Esophagus muscularis mucosa (tissue), 4 donors: ENCODE measurements around the gene RNLS. TPM values are rescaled to one million over a fixed set of nuclear protein-coding genes. Genes with fewer than 3 reads are reported as not detected.

Experiments used
- DNase-seq: peaks from one replicate; pipeline ENCODE4 v3.0.0-alpha.2; 2017; ENCODE audit errors: extremely low spot score
- H3K27ac ChIP-seq, 4 donors: fragments of 200-600 bp; sonication (generic); replicated peaks in 1 of 4; 1 replicate in 3 of 4; 2 replicates in 1 of 4; pipeline ENCODE4 v1.5.1; 2016 to 2019; ENCODE audit warnings: mild to moderate bottlenecking in 1 of 4
- H3K27me3 ChIP-seq, 4 donors: fragments of 200-600 bp; sonication (generic); one replicate each; pipeline versions ENCODE4 v1.5.1 to v1.6.0; 2016 to 2019
- H3K36me3 ChIP-seq, 4 donors: fragments of 200-600 bp; sonication (generic); one replicate each; pipeline ENCODE4 v1.5.1; 2016 to 2019
- H3K4me1 ChIP-seq, 4 donors: fragments of 200-600 bp; sonication (generic); one replicate each; pipeline ENCODE4 v1.5.1; 2016 to 2019
- H3K4me3 ChIP-seq, 4 donors: fragments of 200-600 bp; sonication (generic); 1 replicate in 2 of 4; 2 replicates in 2 of 4; pipeline ENCODE4 v1.5.1; 2016 to 2019; ENCODE audit warnings: mild to moderate bottlenecking in 4 of 4, moderate library complexity in 1 of 4
- H3K9me3 ChIP-seq, 4 donors: fragments of 200-600 bp; sonication (generic); 1 replicate in 3 of 4; 2 replicates in 1 of 4; pipeline ENCODE4 v1.5.1; 2016 to 2019
- EP300 ChIP-seq: sonication (generic); formaldehyde crosslinking; IDR thresholded peaks from one replicate; pipeline ENCODE4 v1.6.1; 2017; ENCODE audit warnings: antibody characterized with exemption
- POLR2A ChIP-seq: fragments of 450-650 bp; IDR thresholded peaks from one replicate; pipeline ENCODE4 v1.6.1; 2017; ENCODE audit warnings: antibody characterized with exemption, moderate library complexity, mild to moderate bottlenecking, low read depth
- POLR2AphosphoS5 ChIP-seq, 2 donors: sonication (generic); formaldehyde crosslinking; IDR thresholded peaks; one replicate each; pipeline ENCODE4 v1.6.1; 2017; ENCODE audit warnings: antibody characterized with exemption in 2 of 2
- WGBS: methylation state at CpG from one replicate; pipeline ENCODE4 v1.1.5; 2018; 5-methylcytosine and 5-hydroxymethylcytosine counted together
- intact Hi-C: fragments of 100-400 bp; cut with DNase I; formaldehyde crosslinking; loops from one replicate; pipeline ENCODE4 v1.15.1; 2023
- total RNA-seq, 4 donors: library from RNA; depleted of rRNA; stranded (reverse); fragments of >200 nt; gene quantifications; one replicate each; pipeline versions ENCODE4 v1.1.0 to v1.2.1, GENCODE V29; 2016
- TF ChIP-seq, protein P1 (sequence below), 3 experiments: fragments of 200-600 bp in 2 of 3; fragments of 450-650 bp in 1 of 3; sonication (generic) in 2 of 3; IDR thresholded peaks; one replicate each; pipeline ENCODE4 v1.5.1; 2017 to 2019; ENCODE audit warnings: antibody characterized with exemption in 3 of 3, mild to moderate bottlenecking in 2 of 3, moderate library complexity in 1 of 3

Gene RNLS
- total RNA-seq, 4 donors from 2014 or later = 6.7 to 12.9 (median 10.9) TPM

DNA sequence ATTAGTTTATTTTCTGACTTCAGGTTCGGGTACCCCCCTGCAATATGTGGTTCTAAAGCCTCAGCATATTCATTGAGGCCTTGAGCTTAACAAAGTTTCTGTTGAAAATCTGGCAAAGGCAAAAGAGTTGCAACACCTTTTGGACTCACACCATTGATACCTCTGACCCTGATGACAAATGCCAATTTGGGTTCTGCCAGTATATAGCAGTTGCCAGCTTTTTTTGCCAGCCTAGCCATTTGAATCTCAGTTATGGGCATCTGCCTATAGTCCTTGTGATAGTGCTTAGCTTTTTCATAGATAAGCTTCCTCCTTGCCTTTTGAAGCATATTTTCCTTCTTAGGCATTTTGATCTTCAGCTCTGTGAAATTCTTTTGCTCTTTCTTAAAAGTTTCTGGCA, 35.4 kb upstream of the RNLS start:
- no peak for TF ChIP-seq POLR2AphosphoS5 (IDR thresholded peaks at IDR 0.05)
- intact Hi-C loops = no loop called here

GRCh38 chr10:88617772-88618300, 34.7 kb upstream of the RNLS start:
- Histone ChIP-seq H3K9me3 (peaks cover 0 to 6% (median 0%) of the 10 kb centered on the region in 4 donors), H3K27me3 (no peaks in the 10 kb centered on the region), H3K36me3 (no peaks in the 10 kb centered on the region), H3K27ac (no peak overlapping the region), H3K4me3 (no peak overlapping the region), H3K4me1 (no peaks in the 10 kb centered on the region)
- DNase-seq = no peak
- intact Hi-C loops = no loop called here
- TF ChIP-seq POLR2A = no peak
- TF ChIP-seq EP300 = no peak
- TF ChIP-seq, protein P1, sequence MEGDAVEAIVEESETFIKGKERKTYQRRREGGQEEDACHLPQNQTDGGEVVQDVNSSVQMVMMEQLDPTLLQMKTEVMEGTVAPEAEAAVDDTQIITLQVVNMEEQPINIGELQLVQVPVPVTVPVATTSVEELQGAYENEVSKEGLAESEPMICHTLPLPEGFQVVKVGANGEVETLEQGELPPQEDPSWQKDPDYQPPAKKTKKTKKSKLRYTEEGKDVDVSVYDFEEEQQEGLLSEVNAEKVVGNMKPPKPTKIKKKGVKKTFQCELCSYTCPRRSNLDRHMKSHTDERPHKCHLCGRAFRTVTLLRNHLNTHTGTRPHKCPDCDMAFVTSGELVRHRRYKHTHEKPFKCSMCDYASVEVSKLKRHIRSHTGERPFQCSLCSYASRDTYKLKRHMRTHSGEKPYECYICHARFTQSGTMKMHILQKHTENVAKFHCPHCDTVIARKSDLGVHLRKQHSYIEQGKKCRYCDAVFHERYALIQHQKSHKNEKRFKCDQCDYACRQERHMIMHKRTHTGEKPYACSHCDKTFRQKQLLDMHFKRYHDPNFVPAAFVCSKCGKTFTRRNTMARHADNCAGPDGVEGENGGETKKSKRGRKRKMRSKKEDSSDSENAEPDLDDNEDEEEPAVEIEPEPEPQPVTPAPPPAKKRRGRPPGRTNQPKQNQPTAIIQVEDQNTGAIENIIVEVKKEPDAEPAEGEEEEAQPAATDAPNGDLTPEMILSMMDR (IDR thresholded peaks at IDR 0.05) = no peak
- TF ChIP-seq POLR2AphosphoS5 (IDR thresholded peaks at IDR 0.05) = no peak
- WGBS = 70% methylated on average over 1 of the region's 1 CpG

More for the DNA sequence above, 35.4 kb upstream of the RNLS start:
- 68% methylated on average over 1 of the region's 1 CpG for WGBS
- Histone ChIP-seq H3K27ac (no peak overlapping the region), H3K9me3 (peaks cover 0 to 6% (median 0%) of the 10 kb centered on the region in 4 donors), H3K4me1 (no peaks in the 10 kb centered on the region), H3K27me3 (no peaks in the 10 kb centered on the region), H3K36me3 (no peaks in the 10 kb centered on the region), H3K4me3 (no peak overlapping the region)
- DNase-seq = no peak

GRCh38 chr10:88616250-88616977, 33.3 kb upstream of the RNLS start:
- Histone ChIP-seq H3K27me3 (no peaks in the 10 kb centered on the region), H3K27ac (no peak overlapping the region), H3K4me3 (no peak overlapping the region), H3K9me3 (peaks cover 0 to 6% (median 0%) of the 10 kb centered on the region in 4 donors), H3K36me3 (no peaks in the 10 kb centered on the region), H3K4me1 (no peaks in the 10 kb centered on the region)
- 81% methylated on average over 5 of the region's 18 CpGs for WGBS
- no peak for TF ChIP-seq POLR2A
- no peak for TF ChIP-seq POLR2AphosphoS5 (IDR thresholded peaks at IDR 0.05)
- DNase-seq = no peak
- intact Hi-C loops = no loop called here

GRCh38 chr10:88608780-88609179, 25.7 kb upstream of the RNLS start:
- WGBS = 78% methylated on average over 2 of the region's 2 CpGs
- TF ChIP-seq, protein P1 (IDR thresholded peaks at IDR 0.05) = no peak
- TF ChIP-seq EP300 (no peak), POLR2A (no peak), POLR2AphosphoS5 (IDR thresholded peaks at IDR 0.05) (no peak)
- Histone ChIP-seq H3K4me1 (no peaks in the 10 kb centered on the region), H3K27me3 (no peaks in the 10 kb centered on the region), H3K27ac (no peak overlapping the region), H3K4me3 (no peak overlapping the region), H3K9me3 (no peaks in the 10 kb centered on the region), H3K36me3 (no peaks in the 10 kb centered on the region)
- DNase-seq = no peak
- intact Hi-C loops = no loop called here

DNA sequence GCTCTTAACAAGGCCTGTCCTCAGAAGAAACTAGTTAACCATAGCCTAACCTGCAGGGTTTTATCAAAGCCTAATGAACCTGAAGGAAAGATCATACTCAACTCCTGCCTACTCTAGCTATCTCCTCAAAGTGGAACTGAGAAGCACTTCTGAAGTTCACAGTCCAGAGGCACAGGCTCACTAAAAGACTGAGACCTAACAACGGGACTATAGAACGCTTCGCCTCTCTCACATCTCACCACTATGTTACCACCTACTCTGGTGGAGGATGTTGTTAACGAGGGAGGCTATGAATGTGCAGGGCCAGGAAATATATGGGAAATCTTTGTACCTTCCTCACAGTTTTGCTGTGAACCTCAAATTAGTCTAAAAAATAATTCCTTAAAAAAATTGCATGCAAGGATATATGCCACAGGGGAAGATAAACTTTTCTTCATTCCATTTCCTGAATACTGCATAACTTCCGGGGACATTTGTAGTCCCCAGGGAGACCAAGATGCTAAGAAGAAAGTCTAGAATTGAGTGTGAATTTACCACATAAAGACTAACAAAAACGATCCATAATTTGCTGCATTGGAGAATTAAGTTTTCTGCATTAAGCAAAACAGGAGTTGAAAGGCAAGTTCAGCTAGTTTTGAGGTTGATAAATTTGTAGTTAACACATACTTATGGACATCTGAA, 25.1 kb upstream of the RNLS start:
- H3K27ac ChIP-seq = no peak overlapping the region
- H3K9me3 ChIP-seq = no peaks in the 10 kb centered on the region
- H3K4me3 ChIP-seq = no peak overlapping the region
- H3K4me1 ChIP-seq = no peaks in the 10 kb centered on the region
- intact Hi-C loops = no loop called here
- TF ChIP-seq, protein P1 (IDR thresholded peaks at IDR 0.05) = no peak
- TF ChIP-seq EP300 (no peak), POLR2A (no peak), POLR2AphosphoS5 (IDR thresholded peaks at IDR 0.05) (no peak)
- no peaks in the 10 kb centered on the region for H3K36me3 ChIP-seq
- WGBS = 88% methylated on average over 6 of the region's 6 CpGs
- no peaks in the 10 kb centered on the region for H3K27me3 ChIP-seq
- no peak for DNase-seq
